ENCODE data around the gene BMP6.

Gene BMP6

GRCh38 chr6:7707787-7708186, 18.1 kb upstream of the BMP6 start:
- Histone ChIP-seq H3K4me3 (no peak overlapping the region), H3K27ac (no peak overlapping the region)
- no peak for TF ChIP-seq CTCF (IDR thresholded peaks at IDR 0.05)
- no peak for DNase-seq (ENCODE audit: low spot score)

GRCh38 chr6:7719364-7719850, 6.5 kb upstream of the BMP6 start:
- TF ChIP-seq CTCF (IDR thresholded peaks at IDR 0.05): no peak
- no peak overlapping the region for H3K4me3 ChIP-seq
- DNase-seq (ENCODE audit: low spot score): no peak
- H3K27ac ChIP-seq: no peak overlapping the region

- TF ChIP-seq CTCF (IDR thresholded peaks at IDR 0.05): no peak
Observed at GRCh38 chr6:7720346-7720745, 5.6 kb upstream of the BMP6 start.

GRCh38 chr6:7721649-7722048, 4.2 kb upstream of the BMP6 start:
- Histone ChIP-seq H3K27ac (no peak overlapping the region), H3K4me3 (no peak overlapping the region)
- no peak for DNase-seq (ENCODE audit: low spot score)
- no peak for TF ChIP-seq CTCF (IDR thresholded peaks at IDR 0.05)

More at GRCh38 chr6:7720346-7720745, 5.6 kb upstream of the BMP6 start:
- H3K27ac ChIP-seq: no peak overlapping the region
- DNase-seq (ENCODE audit: low spot score): no peak
- H3K4me3 ChIP-seq: no peak overlapping the region

- peak; percentile 35 for TF ChIP-seq CTCF (IDR thresholded peaks at IDR 0.05)
- DNase-seq (ENCODE audit: low spot score): no peak
- Histone ChIP-seq H3K27ac (no peak overlapping the region), H3K4me3 (no peak overlapping the region)
Observed at GRCh38 chr6:7723041-7723447, 2.9 kb upstream of the BMP6 start.

GRCh38 chr6:7723554-7723953, 2.3 kb upstream of the BMP6 start:
- Histone ChIP-seq H3K4me3 (no peak overlapping the region), H3K27ac (no peak overlapping the region)
- TF ChIP-seq CTCF (IDR thresholded peaks at IDR 0.05): no peak
- no peak for DNase-seq (ENCODE audit: low spot score)

GRCh38 chr6:7725412-7725811, 487 bp upstream of the BMP6 start:
- Histone ChIP-seq H3K27ac (no peak overlapping the region), H3K4me3 (peak overlapping the region; percentile 69)
- DNase-seq (ENCODE audit: low spot score): no peak
- no peak for TF ChIP-seq CTCF (IDR thresholded peaks at IDR 0.05)
